ENCODE results near the gene FGF10. TPM values are rescaled to one million over a fixed set of nuclear protein-coding genes. Genes with fewer than 3 reads are reported as not detected.

Gene FGF10
- total RNA-seq, 4 donors from 2014 or later = 0.09 to 5.0 (median 1.4) TPM; not detected in 1

DNA sequence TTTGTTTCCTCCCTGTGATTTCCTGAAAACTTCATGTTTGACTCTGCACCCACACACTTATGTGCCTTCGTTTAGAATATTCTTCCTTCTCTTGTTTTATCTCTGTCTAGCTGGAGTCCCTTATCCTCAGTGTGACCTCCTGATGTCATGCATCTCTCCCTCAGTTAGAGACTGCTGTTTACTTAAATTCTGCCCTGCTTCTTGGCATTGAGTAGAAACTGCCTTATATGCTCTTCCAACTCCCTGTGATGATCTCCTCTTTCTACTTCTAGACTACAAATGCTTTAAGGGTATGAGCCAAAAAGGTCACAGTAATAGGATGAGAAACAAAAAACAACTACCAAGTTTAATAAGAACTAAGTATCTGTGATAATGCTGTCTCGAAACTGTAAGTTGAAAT, 12.2 kb downstream of the FGF10 start:
- TF ChIP-seq POLR2A (IDR thresholded peaks at IDR 0.05) (no peak), CTCF (IDR thresholded peaks at IDR 0.05) (no peak)
- H3K27me3 ChIP-seq = no peaks in the 10 kb centered on the region
- intact Hi-C loops (cut with DNase I) = no loop called here
- H3K27ac ChIP-seq = no peak overlapping the region
- WGBS, 2 donors = 29% methylated on average over 2 of the region's 2 CpGs
- no peaks in the 10 kb centered on the region for H3K4me1 ChIP-seq
- DNase-seq = no peak
- no peak overlapping the region for H3K4me3 ChIP-seq
- no peaks in the 10 kb centered on the region for H3K36me3 ChIP-seq
- H3K9me3 ChIP-seq = no peaks in the 10 kb centered on the region

DNA sequence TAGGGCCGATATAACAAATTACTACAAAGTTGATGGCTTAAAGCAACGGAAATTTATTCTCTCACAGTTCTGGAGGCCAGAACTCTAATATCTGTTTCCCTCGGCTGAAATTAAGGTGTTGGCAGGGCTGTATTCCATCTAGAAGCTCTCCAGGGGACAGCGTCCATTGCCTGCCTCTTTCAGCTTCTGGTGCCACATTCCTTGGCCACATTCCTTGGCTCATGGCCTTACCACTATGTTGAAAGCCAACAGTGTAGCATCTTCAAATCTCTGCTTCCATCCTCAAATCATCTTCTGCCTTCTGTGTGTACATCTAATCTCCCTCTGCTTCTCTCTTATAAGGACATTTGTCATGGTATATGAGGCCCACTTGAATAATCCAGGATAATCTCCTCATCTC, 17.2 kb downstream of the FGF10 start:
- no peak overlapping the region for H3K4me3 ChIP-seq
- no peaks in the 10 kb centered on the region for H3K4me1 ChIP-seq
- H3K27ac ChIP-seq = no peak overlapping the region
- no peak for DNase-seq
- no peaks in the 10 kb centered on the region for H3K9me3 ChIP-seq
- intact Hi-C loops (cut with DNase I) = no loop called here
- WGBS, 2 donors = 47 to 65% methylated on average over 4 of the region's 4 CpGs
- no peak for TF ChIP-seq POLR2A (IDR thresholded peaks at IDR 0.05)
- TF ChIP-seq CTCF (IDR thresholded peaks at IDR 0.05) = no peak
- H3K27me3 ChIP-seq = no peaks in the 10 kb centered on the region
- H3K36me3 ChIP-seq = no peaks in the 10 kb centered on the region

DNA sequence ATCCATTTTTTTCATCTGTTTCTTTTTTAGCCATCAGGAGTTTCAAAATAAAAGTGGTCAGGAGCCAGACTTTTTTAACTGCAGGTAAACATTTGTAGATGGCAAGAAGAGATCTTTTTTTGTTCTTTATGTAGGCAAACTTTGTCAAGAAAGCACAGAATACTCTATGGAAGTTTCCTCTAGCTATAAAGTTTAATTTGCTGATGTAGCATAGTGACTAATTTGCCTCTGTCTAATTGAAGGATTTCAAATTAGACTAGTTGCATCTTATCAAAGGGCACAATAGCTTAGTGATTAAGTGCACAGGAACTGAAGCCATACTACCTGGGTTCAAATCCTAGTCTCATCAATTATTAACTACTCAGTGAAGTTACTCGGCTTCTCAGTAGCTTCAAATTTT, 22.0 kb downstream of the FGF10 start:
- DNase-seq = no peak
- Histone ChIP-seq H3K4me3 (no peak overlapping the region), H3K9me3 (no peaks in the 10 kb centered on the region), H3K27ac (no peak overlapping the region), H3K36me3 (no peaks in the 10 kb centered on the region), H3K27me3 (no peaks in the 10 kb centered on the region), H3K4me1 (no peaks in the 10 kb centered on the region)
- intact Hi-C loops (cut with DNase I) = no loop called here
- TF ChIP-seq CTCF (IDR thresholded peaks at IDR 0.05) (no peak), POLR2A (IDR thresholded peaks at IDR 0.05) (no peak)
- 44 to 50% methylated on average over 1 of the region's 1 CpG for WGBS, 2 donors

DNA sequence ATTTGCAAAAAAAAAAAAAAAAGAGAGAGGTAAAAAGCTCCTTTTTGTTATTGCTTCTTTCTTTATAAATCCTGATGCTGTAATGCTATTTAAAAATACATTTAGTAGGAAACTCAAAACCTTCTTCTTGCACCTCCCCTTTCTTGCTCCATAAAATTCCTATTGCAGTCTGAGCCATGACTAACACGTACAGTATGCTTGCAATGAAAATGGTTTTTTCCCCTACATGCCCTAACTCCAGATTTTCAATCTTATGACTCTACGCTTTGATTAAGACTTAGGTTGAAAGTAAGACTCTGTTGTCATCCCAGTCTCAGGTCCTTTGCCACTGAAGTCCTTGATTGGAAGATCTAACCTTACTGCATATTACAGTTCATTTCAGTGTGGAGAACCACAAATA, 23.9 kb downstream of the FGF10 start:
- DNase-seq = no peak
- WGBS, 2 donors = 44 to 46% methylated on average over 2 of the region's 2 CpGs
- Histone ChIP-seq H3K4me3 (no peak overlapping the region), H3K4me1 (no peaks in the 10 kb centered on the region), H3K9me3 (no peaks in the 10 kb centered on the region), H3K27me3 (no peaks in the 10 kb centered on the region), H3K36me3 (no peaks in the 10 kb centered on the region), H3K27ac (no peak overlapping the region)
- intact Hi-C loops (cut with DNase I) = no loop called here
- no peak for TF ChIP-seq CTCF (IDR thresholded peaks at IDR 0.05)
- no peak for TF ChIP-seq POLR2A (IDR thresholded peaks at IDR 0.05)

GRCh38 chr5:44364097-44364496, 25.1 kb downstream of the FGF10 start:
- no peaks in the 10 kb centered on the region for H3K9me3 ChIP-seq
- H3K36me3 ChIP-seq = no peaks in the 10 kb centered on the region
- no peak for TF ChIP-seq POLR2A (IDR thresholded peaks at IDR 0.05)
- TF ChIP-seq CTCF (IDR thresholded peaks at IDR 0.05) = no peak
- H3K4me1 ChIP-seq = no peaks in the 10 kb centered on the region
- intact Hi-C loops (cut with DNase I) = no loop called here
- H3K27ac ChIP-seq = no peak overlapping the region
- no peaks in the 10 kb centered on the region for H3K27me3 ChIP-seq
- DNase-seq = no peak
- 71 to 83% methylated on average over 2 of the region's 2 CpGs for WGBS, 2 donors
- no peak overlapping the region for H3K4me3 ChIP-seq
